GM12875 (cell line): Measurements from ENCODE around the gene RASA3.

Experiments
- H3K4me3 ChIP-seq: one replicate; pipeline ENCODE4 v1.5.1; 2011; ENCODE audit warnings: low read depth, low read length, control low read depth
- TF ChIP-seq, protein P1 (sequence below): IDR thresholded peaks from 2 replicates; pipeline ENCODE4 v1.5.1; 2011; ENCODE audit warnings: low read depth, mild to moderate bottlenecking, control low read depth, inconsistent platforms, low read length, moderate library complexity, borderline replicate concordance; ENCODE audit not compliant: insufficient read depth

Gene RASA3

GRCh38 chr13:114035583-114036531 lies 96.6 kb downstream of the RASA3 start:
- TF ChIP-seq, protein P1, sequence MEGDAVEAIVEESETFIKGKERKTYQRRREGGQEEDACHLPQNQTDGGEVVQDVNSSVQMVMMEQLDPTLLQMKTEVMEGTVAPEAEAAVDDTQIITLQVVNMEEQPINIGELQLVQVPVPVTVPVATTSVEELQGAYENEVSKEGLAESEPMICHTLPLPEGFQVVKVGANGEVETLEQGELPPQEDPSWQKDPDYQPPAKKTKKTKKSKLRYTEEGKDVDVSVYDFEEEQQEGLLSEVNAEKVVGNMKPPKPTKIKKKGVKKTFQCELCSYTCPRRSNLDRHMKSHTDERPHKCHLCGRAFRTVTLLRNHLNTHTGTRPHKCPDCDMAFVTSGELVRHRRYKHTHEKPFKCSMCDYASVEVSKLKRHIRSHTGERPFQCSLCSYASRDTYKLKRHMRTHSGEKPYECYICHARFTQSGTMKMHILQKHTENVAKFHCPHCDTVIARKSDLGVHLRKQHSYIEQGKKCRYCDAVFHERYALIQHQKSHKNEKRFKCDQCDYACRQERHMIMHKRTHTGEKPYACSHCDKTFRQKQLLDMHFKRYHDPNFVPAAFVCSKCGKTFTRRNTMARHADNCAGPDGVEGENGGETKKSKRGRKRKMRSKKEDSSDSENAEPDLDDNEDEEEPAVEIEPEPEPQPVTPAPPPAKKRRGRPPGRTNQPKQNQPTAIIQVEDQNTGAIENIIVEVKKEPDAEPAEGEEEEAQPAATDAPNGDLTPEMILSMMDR, result no peak
- H3K4me3 ChIP-seq, result no peak overlapping the region

GRCh38 chr13:114035186-114035582 lies 97.2 kb downstream of the RASA3 start:
- TF ChIP-seq, protein P1, result no peak
- H3K4me3 ChIP-seq, result no peak overlapping the region

- TF ChIP-seq, protein P1, result no peak
- no peak overlapping the region for H3K4me3 ChIP-seq
These were observed 97.9 kb downstream of the RASA3 start for GRCh38 chr13:114034481-114034891.

DNA sequence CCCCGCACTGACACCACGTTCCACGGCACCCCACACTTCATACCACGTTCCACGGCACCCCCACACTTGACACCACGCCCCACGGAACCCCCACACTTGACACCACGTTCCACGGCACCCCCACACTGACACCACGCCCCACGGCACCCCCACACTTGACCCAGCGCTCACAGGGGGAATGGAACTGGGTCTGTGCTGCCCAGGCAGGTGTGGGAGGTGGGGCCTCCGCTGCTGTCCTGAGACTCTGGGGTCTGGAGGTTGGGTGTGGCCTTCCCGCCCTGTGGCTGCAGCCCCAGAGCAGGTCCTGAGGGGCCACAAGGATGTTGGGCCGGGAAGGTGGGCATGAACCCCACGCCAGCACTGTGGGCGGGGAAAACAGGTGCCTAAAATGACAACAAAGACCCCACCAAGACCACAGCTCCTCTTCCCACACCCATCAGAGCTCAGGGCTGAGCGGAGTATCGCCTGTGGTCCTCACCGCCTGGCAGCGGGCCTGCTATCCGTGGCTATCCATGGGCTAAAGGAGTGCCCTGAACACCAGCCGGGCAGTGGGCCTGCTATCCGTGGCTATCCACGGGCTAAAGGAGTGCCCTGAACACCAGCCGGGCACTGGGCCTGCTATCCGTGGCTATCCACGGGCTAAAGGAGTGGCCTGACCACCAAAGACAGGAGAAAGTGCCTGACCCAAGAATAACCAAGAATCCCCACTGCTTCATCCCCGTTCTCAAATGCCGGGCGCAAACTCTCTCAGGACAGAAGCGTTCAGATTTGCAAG lies 98.7 kb downstream of the RASA3 start:
- TF ChIP-seq, protein P1, result no peak
- H3K4me3 ChIP-seq, result no peak overlapping the region

GRCh38 chr13:114032126-114032799 lies 100.2 kb downstream of the RASA3 start:
- H3K4me3 ChIP-seq, result no peak overlapping the region
- TF ChIP-seq, protein P1, result no peak

DNA sequence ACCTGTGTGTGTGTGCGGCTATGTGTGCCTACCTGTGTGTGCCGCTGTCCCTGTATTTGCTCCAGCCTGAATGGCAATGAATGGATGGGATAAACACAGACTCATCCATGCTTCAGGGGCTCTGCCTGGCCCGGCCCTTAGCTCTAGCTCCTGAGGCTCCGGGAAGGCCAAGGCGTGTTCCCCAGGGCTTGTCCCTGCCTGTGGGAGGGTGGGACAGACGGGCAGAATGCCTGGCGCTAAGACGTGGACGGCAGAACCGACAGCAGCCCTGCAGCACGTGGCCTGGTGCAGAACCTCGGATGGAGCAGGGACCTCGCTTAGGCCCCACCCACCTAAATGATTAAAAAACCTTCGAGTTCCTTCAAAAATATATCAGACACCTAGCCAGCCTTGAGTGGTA lies 100.8 kb downstream of the RASA3 start:
- no peak overlapping the region for H3K4me3 ChIP-seq
- TF ChIP-seq, protein P1, result no peak
